Activated CD8-positive, alpha-beta memory T cell treated with anti-CD3 and anti-CD28 coated beads, Interleukin-2, amount 50 U/mL, for 4 hours (primary cell): ENCODE results near the gene GREM2.

Source experiments
- DNase-seq: peaks from one replicate; pipeline ENCODE4 v3.0.0-alpha.2; 2020

The GREM2 gene

GRCh38 chr1:240611619-240612480 lies at the start of gene GREM2:
GREM2 (minus strand) TSS chr1:240612155; CDS start chr1:240493475, 118,680 bp downstream.
- peak; percentile 18 for DNase-seq

- DNase-seq, result no peak
Observed at GRCh38 chr1:240658312-240658960, 46.5 kb upstream of the GREM2 start.

- no peak for DNase-seq
Observed at GRCh38 chr1:240656531-240656930, 44.6 kb upstream of the GREM2 start.

- DNase-seq, result no peak
Observed at GRCh38 chr1:240652961-240653409, 41.0 kb upstream of the GREM2 start.

GRCh38 chr1:240652549-240652948 lies 40.6 kb upstream of the GREM2 start:
- DNase-seq, result no peak

- no peak for DNase-seq
Observed at GRCh38 chr1:240650877-240651276, 38.9 kb upstream of the GREM2 start.

GRCh38 chr1:240649733-240650721 lies 38.1 kb upstream of the GREM2 start:
- DNase-seq, result no peak

- DNase-seq, result no peak
Observed at GRCh38 chr1:240646571-240647240, 34.8 kb upstream of the GREM2 start.

- DNase-seq, result no peak
Observed at GRCh38 chr1:240644732-240645131, 32.8 kb upstream of the GREM2 start.

- no peak for DNase-seq
Observed at GRCh38 chr1:240635466-240636256, 23.7 kb upstream of the GREM2 start.

GRCh38 chr1:240630409-240630808 lies 18.5 kb upstream of the GREM2 start:
- no peak for DNase-seq

- DNase-seq, result no peak
Observed at GRCh38 chr1:240621249-240621648, 9.3 kb upstream of the GREM2 start.

- no peak for DNase-seq
Observed at GRCh38 chr1:240619906-240620621, 8.1 kb upstream of the GREM2 start.

GRCh38 chr1:240619357-240619756 lies 7.4 kb upstream of the GREM2 start:
- no peak for DNase-seq

- no peak for DNase-seq
Observed at GRCh38 chr1:240618946-240619345, 7.0 kb upstream of the GREM2 start.

GRCh38 chr1:240616018-240616417 lies 4.1 kb upstream of the GREM2 start:
- DNase-seq, result no peak

- DNase-seq, result no peak
Observed at GRCh38 chr1:240613356-240614142, 1.6 kb upstream of the GREM2 start.

GRCh38 chr1:240612811-240613210 lies 856 bp upstream of the GREM2 start:
- no peak for DNase-seq

- DNase-seq, result no peak
Observed at GRCh38 chr1:240611228-240611618, 732 bp downstream of the GREM2 start.

GRCh38 chr1:240610636-240611035 lies 1.3 kb downstream of the GREM2 start:
- no peak for DNase-seq
